HG02588 (cell line): ENCODE data around the gene RRH.
"Not testable (repeated sequence)": the region's sequence is repeated elsewhere in the genome, so short reads cannot be mapped to it uniquely, and the experiment has no call there.

Experiments
- ATAC-seq: cut with Tn5 transposase; IDR thresholded peaks from one replicate; pipeline ENCODE4 v1.9.1; 2021; ENCODE audit warnings: mild to moderate bottlenecking, moderate library complexity; ENCODE audit not compliant: unreplicated experiment

RRH gene

DNA sequence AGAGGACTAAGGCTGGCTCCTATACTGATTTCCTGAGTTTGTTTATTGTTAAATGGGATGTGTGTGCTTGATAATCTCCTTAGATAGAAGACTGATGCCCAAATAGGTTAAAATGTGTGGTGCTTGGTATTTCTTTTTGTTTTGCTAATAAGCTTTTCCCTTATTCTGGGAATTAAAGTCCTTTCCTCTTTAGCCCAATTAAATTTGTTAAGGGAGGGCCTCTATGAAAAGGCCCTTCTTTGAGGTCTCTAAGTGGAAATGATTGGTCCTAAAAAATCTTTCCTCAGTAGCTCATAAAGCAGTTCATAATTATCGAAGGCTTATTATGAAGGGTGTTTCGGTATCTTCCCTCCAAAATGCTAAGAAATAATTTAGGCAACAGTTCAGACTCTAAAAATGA is at the start of gene RRH:
Gene RRH, plus strand, starts transcription at position 301 of the 400 bp plus-strand sequence. Its CDS starts 56 bp downstream, at position 357.
- ATAC-seq, result no peak

GRCh38 chr4:109782092-109782491 is 45.7 kb upstream of the RRH start:
- ATAC-seq, result not testable (repeated sequence)

GRCh38 chr4:109786846-109787245 is 40.9 kb upstream of the RRH start:
- no peak for ATAC-seq

DNA sequence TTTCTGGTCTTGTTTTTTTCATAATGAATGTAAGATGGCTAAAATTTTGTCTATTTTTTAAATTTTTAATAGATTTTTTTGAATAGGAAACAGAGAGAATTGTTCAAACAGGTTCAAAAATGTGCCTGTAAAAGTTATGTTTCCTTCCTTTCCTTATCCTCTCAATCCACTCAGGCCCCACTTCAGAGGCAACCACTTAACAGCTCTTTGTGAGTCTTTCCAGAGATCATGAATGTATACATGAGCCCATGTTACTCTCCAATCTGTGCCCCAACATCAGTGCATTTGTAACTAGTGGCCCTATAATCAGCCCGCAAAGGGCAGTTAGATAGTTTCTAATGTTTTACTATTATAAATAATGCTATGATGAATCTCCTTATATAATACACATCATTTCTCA is 40.0 kb upstream of the RRH start:
- ATAC-seq, result no peak

GRCh38 chr4:109795059-109795458 is 32.7 kb upstream of the RRH start:
- no peak for ATAC-seq

DNA sequence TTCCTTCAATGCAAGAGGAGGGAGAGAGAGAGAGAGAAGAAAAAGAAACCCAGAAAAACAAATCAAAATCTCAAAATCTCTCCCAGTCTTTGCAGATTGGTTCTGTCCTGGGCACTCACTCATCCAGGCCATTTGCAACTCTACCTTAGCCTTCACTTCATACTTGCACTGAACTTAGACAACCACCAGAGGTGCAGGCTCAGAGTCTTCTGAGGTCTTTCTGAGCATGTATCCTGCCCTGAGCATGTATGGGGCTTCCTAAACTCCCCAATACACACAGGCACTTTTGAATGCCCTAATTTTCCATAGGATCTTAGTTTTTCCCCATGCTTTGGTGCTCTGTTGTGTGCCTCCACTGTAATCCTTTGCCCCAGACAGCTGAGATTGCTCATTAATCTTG is 28.9 kb upstream of the RRH start:
- ATAC-seq, result no peak

DNA sequence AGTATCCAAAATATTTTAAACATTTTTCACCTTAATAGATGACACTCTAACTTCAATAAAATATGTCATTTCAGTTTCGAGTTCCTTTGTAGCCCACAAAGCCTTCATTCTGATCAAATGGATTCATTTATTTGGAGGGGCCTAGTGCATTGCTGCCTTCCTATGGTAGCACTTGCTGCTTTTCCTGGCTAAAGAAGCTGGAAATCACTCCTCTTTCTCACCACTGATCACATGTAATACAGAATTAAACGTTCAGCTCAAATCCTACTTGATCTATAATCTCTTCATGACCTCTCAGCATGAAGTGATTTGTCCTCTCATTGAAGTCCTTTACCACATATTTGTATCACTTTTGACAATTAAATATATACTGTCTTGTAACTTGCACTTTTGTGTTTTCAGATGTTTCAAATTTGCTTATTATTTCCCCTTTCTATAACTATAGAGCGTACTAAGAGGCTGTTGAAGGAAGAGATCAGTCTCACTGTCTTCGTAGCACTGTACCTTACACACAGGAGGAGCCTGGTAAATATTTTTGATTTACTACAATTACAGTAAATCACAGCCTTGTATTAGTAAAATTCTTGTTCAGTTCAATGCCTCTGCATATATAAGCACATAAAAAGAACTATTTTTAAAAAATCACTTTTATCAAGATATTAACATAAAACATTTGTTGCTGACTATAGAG is 26.5 kb upstream of the RRH start:
- ATAC-seq, result no peak

GRCh38 chr4:109801895-109802319 is 25.9 kb upstream of the RRH start, which contains the start of gene CFI:
CFI (minus strand) TSS chr4:109801999; CDS start chr4:109801971, 28 bp downstream.
- no peak for ATAC-seq

GRCh38 chr4:109803924-109804571 is 23.7 kb upstream of the RRH start:
- peak; percentile 68 for ATAC-seq

DNA sequence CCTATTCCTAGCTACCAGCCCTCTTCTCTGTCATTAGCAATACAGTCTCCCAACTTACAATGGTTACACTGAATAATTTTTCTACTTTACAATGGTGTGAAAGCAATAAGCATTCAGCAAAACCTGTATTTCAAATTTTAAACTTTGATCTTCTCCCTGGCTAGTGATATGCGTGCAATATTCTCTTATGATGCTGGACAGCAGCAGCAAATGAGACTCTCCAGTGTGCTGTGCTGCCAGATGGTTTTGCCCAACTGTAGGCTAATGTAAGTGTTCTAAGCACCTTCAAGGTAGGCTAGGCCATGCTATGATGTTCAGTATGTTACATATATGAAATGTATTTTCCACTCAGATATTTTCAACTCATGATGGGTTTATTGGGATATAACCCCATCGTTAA is 18.1 kb upstream of the RRH start:
- no peak for ATAC-seq

GRCh38 chr4:109810552-109811387 is 17.0 kb upstream of the RRH start:
- no peak for ATAC-seq

DNA sequence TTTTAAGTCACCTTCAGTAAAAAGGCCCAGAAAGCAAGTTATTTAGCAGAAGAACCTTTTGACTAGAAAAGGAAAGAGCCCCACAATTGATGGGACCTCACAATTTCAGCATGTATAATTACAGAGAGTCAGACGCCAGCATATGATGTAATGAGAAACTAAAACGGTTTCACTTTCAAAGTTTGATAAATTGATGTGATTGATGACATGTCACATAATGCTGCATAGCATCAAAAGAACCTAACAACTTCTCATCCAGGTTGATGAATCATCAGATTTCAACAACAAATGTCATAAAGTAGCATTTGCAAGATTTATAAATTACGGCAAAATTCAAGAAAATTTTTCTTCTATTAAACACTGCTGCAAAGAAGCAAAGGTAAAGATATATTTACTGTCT is 16.1 kb upstream of the RRH start:
- ATAC-seq, result no peak

DNA sequence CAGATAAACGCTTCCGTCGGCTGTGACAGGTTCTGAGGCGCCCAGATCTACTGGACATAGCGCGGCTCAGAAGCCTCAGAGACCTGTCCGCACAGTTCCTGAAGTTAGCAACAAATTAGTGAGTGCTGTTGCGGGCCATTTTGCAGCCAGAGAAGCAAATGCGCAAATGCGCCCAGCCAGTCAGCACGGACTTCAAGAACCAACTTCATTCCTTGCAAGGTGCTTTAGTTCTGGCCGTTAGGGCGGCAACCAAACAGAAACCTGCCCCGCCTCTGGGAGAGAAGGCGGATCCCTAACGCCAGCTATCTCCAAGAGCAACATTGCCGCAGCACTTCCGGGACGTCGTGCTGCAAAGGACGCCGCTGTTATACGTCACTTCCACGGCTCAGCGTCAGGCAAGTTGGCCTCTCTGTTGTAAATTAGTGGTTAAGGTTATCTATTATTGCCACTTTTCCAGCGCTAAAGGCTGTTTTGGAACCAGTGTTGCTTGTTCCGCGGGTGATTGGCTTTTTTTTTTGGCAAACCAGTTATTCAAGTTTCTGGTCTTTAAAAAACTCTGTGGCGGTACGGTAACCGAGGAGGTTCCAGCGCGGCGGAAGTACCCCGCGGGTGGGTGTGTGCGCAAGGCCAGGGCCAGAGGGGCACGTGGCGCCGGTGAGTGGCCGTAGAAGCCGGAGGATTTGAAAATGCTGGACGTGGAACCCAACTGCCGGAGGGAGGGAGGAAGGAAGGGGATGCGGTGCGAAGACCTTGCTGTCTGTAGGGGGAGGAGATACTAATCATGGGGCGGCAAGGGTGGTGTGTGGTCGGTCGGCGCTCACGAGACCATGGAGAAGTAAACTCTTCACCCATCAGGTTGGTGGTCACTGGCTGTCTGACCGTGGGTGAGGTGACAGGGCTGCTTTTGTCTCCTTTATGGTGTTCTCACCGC is 12.4 kb upstream of the RRH start, which contains the start of gene GAR1:
Gene GAR1, plus strand, starts transcription at position 612 of the 931 bp plus-strand sequence. CDS start 403 bp downstream, outside the sequence.
- peak; percentile 100 for ATAC-seq

DNA sequence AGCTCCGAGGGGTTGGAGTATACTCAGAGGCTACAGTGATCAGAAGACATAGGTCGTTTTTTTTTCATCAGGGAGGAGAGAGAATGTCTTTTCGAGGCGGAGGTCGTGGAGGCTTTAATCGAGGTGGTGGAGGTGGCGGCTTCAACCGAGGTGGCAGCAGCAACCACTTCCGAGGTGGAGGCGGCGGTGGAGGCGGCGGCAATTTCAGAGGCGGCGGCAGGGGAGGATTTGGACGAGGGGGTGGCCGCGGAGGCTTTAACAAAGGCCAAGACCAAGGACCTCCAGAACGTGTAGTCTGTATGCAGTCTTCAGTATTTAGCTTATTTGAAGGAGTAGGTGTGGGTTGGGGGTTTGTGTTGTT is 11.7 kb upstream of the RRH start:
- no peak for ATAC-seq

DNA sequence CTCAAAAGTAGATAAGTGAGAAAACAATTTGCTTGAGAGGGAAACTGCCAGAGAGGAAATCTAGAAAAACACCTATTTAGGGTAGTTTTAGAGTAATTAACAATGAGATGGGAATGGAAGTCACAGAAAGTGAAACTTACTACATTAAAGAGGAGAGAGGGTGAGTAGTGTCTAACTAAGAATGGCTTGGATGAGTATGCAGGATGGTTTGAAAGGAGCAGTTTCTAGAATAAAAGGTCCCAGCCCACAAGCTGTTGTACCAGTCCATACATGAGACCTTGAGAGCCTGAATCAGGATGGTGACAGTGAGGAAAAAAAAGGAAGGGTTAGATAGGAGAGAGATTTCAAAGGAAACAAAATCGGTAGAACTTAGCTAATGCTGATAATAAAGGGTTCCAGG is 10.9 kb upstream of the RRH start:
- ATAC-seq, result no peak

GRCh38 chr4:109818268-109818667 is 9.5 kb upstream of the RRH start:
- no peak for ATAC-seq

DNA sequence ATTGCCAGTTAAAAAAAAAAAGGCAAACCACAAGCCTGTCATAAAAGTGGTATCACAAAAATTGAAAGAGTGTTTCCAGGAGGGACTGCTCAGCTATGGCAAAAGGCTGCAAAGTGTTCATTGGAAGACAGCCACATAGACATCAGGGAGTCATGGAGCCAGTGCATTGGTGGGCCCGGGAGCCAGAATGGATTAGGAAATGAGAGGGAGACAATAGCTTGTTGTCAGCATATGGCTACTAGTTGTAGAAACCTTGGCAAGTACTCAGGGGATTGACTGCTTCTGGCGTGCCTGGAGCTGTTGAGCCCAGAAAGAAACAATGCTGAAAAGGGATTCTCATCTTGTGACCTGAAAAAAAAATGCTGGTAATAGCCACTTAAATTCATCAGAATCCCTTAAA is 7.2 kb upstream of the RRH start:
- ATAC-seq, result no peak

GRCh38 chr4:109821185-109821584 is 6.6 kb upstream of the RRH start:
- ATAC-seq, result no peak

GRCh38 chr4:109826719-109827118 is 1.1 kb upstream of the RRH start:
- ATAC-seq, result peak; percentile 51

DNA sequence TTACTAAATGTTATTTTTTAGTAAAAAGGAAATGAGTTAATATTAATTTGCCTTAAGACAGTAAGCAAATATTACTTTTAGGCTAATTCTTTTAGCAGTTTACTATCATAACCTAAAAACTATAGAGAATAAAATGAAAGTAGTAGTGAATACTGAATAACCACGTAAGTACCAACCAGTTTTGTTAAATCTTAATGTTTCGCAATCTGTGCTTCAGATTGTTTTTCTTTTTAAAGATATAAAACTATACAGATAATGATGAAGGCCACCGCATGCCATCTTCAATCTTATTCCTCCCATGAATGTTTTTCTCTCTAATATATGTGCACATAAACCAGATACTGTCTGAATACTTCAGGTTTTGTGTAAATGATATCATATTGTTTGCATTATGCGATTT is 6.0 kb downstream of the RRH start:
- no peak for ATAC-seq

GRCh38 chr4:109836985-109837384 is 9.2 kb downstream of the RRH start:
- no peak for ATAC-seq
